LNCaP clone FGC (cell line): ENCODE measurements around the gene RBM20.

ENCODE experiments used
- DNase-seq: peaks from one replicate; pipeline ENCODE4 v3.0.0-alpha.2; 2011; ENCODE audit warnings: low read depth
- H3K4me3 ChIP-seq: 2 replicates; pipeline ENCODE4 v1.5.1; 2011; ENCODE audit warnings: mild to moderate bottlenecking, low read depth, low read length, control low read depth
- CTCF ChIP-seq: IDR thresholded peaks from 2 replicates; pipeline ENCODE4 v1.5.1; 2012; ENCODE audit warnings: mild to moderate bottlenecking; ENCODE audit not compliant: control insufficient read depth, insufficient read depth; ENCODE audit errors: extremely low read depth

The RBM20 gene

DNA sequence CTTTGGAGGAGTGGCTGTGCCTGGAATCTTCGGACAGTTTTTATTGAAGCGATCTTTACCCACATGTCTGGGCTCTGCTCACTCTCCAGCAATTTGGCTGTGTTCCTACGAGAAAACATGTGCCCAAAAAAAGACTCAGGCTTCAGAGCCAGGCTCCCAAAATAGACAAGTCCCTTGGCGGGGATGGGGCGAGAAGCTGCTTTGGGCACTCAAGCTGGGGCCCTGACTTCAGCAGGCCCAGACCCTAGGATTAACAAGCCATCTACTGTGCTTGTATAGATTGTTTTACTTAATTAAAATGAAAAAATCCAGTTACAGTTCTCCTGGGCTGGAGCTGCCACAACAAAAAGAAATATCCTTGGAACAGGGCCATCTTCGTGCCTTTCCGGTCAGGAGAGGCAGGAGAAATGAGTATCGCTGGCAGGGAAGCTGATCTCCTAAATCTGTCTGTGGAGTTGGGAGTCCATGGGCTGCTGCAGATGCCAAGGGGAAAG lies 176.2 kb downstream of the RBM20 start:
- no peak for DNase-seq
- TF ChIP-seq CTCF: no peak
- H3K4me3 ChIP-seq: no peak overlapping the region

DNA sequence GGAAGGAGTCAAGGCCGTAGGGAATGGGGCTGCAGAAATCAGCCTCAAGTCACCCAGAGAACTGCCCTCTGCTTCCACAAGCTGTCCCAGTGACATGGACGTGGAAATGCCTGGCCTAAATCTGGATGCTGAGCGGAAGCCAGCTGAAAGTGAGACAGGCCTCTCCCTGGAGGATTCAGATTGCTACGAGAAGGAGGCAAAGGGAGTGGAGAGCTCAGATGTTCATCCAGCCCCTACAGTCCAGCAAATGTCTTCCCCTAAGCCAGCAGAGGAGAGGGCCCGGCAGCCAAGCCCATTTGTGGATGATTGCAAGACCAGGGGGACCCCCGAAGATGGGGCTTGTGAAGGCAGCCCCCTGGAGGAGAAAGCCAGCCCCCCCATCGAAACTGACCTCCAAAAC lies 177.4 kb downstream of the RBM20 start:
- no peak for TF ChIP-seq CTCF
- no peak for DNase-seq
- no peak overlapping the region for H3K4me3 ChIP-seq

DNA sequence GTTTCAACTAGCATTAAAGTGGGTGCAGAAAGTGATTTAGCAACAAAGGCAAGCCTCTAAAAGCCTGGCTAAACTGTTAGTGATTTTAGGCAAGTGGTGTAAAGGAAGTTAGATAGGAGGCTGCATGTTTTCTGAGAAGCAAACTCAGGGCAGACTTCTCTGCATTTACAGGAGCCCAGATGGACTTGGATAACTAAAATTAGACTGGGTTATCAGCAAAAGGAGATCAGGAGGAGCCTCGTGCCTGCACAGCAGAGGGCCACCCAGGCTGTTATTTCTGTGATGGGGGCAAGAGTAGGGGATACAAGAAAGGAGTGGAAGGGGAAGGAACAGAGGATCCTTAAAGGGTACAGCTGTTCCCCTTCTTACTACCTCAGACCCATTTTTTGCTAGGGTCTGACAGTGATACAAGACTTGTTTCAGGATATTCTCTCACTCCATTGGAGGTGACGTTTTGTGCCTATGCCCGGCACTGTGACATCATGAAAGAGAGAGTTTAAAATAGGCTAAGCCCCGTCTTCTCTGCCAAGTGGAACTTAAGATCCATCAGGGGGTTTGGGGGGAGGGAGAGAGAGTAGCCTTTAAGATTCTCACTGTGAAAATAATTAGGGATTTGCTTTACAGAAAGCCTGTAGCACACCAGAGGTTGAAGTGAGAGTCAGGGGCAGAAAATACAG lies 178.0 kb downstream of the RBM20 start:
- no peak for TF ChIP-seq CTCF
- DNase-seq: no peak
- H3K4me3 ChIP-seq: no peak overlapping the region

DNA sequence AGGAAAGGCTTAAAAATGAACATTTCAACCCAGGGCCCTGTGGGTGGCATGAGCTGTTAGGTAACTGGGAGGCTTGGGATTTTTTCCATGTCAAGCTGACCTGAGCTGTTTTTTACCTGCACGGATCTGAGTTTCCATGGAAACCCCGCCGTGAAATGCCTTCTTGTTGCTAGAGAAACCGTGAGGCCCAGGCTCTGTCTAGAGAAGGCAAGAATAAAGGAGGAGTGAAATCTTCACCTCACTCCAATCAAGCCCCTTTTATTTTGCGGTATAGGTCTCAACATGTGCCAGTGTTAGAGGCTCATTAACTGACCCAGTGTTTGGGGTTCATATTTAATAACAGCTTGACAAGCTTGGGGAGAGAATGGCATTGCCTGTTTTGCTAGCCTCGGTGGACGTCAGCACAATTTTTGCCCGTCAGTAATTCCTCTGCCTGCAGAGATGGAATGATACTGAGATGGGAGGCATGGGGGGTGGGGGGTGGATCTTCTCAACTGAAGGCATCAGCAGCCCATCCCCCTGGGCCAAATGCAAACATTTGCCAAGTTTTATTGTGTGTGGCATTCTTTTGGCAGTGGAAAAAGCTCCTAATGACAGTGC lies 178.7 kb downstream of the RBM20 start:
- TF ChIP-seq CTCF: no peak
- no peak overlapping the region for H3K4me3 ChIP-seq
- DNase-seq: no peak

DNA sequence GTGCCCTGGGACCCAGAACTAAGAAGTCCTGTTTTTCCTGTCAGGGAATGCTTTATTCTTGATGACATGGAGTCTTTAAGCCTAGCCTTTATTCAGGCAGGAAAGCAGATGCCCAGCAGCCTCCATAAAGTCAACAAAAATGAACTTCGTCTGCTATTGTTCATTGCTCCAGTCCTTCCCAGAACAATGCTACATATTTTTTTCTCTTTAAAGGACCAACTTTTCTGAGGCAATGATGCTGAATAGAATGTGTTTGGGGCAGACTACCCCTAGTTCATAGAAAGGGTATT lies 180.0 kb downstream of the RBM20 start:
- no peak for TF ChIP-seq CTCF
- no peak overlapping the region for H3K4me3 ChIP-seq
- peak; percentile 41 for DNase-seq

DNA sequence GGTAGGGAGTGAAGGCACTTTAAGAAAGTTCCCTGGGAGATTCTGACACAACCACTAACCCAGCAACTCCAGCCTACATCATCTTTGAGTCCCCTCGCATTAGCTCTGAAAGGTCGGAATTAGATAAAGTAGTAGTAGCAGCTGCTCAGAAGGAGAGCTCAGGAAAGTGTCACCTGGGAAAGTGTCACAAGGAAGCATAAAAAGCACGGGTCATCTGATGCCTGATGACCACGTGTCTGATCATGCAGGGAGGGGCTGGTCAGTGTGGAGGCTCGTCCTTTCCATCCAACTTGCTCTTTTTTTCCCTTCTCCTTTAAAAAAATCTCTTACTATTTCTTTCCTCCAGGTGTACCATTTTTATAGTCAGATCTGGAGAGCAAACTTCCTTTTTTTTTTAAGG lies 180.5 kb downstream of the RBM20 start:
- H3K4me3 ChIP-seq: no peak overlapping the region
- TF ChIP-seq CTCF: no peak
- DNase-seq: no peak

GRCh38 chr10:110825508-110825907 lies 181.4 kb downstream of the RBM20 start:
- TF ChIP-seq CTCF: no peak
- no peak for DNase-seq

More at GRCh38 chr10:110825508-110825907, 181.4 kb downstream of the RBM20 start:
- H3K4me3 ChIP-seq: no peak overlapping the region
